T-helper 1 cell treated with Interleukin-12 subunit alpha and Interleukin-12 subunit beta and Interleukin-4 antibody, amounts not matched to agents 30 μg/mL and 1 μg/mL, for 36 hours (primary cell): ENCODE measurements around the gene CRYBB3.
"Not testable (repeated sequence)": the region's sequence is repeated elsewhere in the genome, so short reads cannot be mapped to it uniquely, and the experiment has no call there.

ENCODE experiments used
- H3K27ac Mint-ChIP-seq: one replicate; pipeline ENCODE4 v1.8.0; 2021; ENCODE audit warnings: mild to moderate bottlenecking, mixed read lengths
- H3K27me3 Mint-ChIP-seq: one replicate; pipeline ENCODE4 v1.8.0; 2021; ENCODE audit warnings: low read depth, mixed read lengths
- H3K36me3 Mint-ChIP-seq: one replicate; pipeline ENCODE4 v1.8.0; 2021; ENCODE audit warnings: low read depth, mixed read lengths
- H3K4me1 Mint-ChIP-seq: one replicate; pipeline ENCODE4 v1.8.0; 2021; ENCODE audit warnings: low read depth, mixed read lengths
- H3K4me3 Mint-ChIP-seq: one replicate; pipeline ENCODE4 v1.8.0; 2021; ENCODE audit warnings: mild to moderate bottlenecking, moderate library complexity, mixed read lengths
- H3K9me3 Mint-ChIP-seq: one replicate; pipeline ENCODE4 v1.8.0; 2021; ENCODE audit warnings: mixed read lengths

The CRYBB3 gene

GRCh38 chr22:25207553-25208157 is 8.0 kb downstream of the CRYBB3 start:
- peaks cover 2% of the 10 kb centered on the region for H3K36me3 Mint-ChIP-seq
- H3K27ac Mint-ChIP-seq = no peak overlapping the region

GRCh38 chr22:25208328-25208727 is 8.7 kb downstream of the CRYBB3 start:
- Mint-ChIP-seq H3K4me3 (no peak overlapping the region), H3K4me1 (no peaks in the 10 kb centered on the region), H3K27ac (no peak overlapping the region), H3K9me3 (peaks cover 2% of the 10 kb centered on the region), H3K27me3 (no peaks in the 10 kb centered on the region), H3K36me3 (peaks cover 2% of the 10 kb centered on the region)

More at GRCh38 chr22:25207553-25208157, 8.0 kb downstream of the CRYBB3 start:
- Mint-ChIP-seq H3K27me3 (no peaks in the 10 kb centered on the region), H3K4me3 (no peak overlapping the region), H3K4me1 (no peaks in the 10 kb centered on the region), H3K9me3 (no peaks in the 10 kb centered on the region)

DNA sequence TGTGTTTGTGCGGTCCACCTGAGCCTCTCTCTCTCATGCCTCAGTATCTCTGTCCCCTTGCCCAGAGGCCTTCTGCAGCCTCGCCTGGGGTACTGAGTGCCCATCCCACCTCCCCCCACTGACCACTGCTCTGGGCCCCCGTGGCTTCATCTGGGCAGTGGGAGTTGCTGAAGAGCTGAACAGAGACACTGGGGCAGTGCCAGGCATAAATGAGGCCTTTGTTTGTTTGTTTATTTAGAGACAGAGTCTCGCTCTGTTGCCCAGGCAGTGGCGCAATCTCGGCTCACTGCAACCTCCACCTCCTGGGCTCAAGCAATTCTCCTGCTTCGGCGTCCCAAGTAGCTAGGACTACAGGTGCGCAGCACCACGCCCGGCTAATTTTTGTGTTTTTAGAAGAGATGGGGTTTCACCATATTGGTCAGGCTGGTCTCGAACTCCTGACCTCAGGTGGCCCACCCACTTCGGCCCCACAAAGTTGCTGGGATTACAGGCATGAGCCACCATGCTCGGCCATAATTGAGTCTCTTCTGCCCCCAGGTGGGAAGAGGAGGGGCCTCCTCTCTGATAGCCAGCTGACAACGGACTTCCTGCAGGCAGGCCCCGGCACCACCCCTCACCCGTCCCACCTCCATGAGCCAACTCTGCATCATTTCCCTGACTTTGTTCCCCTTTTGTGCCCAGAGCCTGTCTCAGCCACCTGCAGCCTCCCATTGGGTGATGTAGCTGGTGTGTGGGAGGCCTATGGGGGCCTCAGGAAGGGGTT is 9.3 kb downstream of the CRYBB3 start:
- H3K4me3 Mint-ChIP-seq = no peak overlapping the region
- no peak overlapping the region for H3K27ac Mint-ChIP-seq

GRCh38 chr22:25210793-25211192 is 11.1 kb downstream of the CRYBB3 start:
- no peaks in the 10 kb centered on the region for H3K27me3 Mint-ChIP-seq
- no peak overlapping the region for H3K27ac Mint-ChIP-seq
- H3K36me3 Mint-ChIP-seq = peaks cover 2% of the 10 kb centered on the region
- no peaks in the 10 kb centered on the region for H3K4me1 Mint-ChIP-seq
- peaks cover 7% of the 10 kb centered on the region for H3K9me3 Mint-ChIP-seq
- no peak overlapping the region for H3K4me3 Mint-ChIP-seq

More for the DNA sequence above, 9.3 kb downstream of the CRYBB3 start:
- Mint-ChIP-seq H3K9me3 (peaks cover 7% of the 10 kb centered on the region), H3K4me1 (no peaks in the 10 kb centered on the region), H3K27me3 (no peaks in the 10 kb centered on the region), H3K36me3 (peaks cover 2% of the 10 kb centered on the region)

DNA sequence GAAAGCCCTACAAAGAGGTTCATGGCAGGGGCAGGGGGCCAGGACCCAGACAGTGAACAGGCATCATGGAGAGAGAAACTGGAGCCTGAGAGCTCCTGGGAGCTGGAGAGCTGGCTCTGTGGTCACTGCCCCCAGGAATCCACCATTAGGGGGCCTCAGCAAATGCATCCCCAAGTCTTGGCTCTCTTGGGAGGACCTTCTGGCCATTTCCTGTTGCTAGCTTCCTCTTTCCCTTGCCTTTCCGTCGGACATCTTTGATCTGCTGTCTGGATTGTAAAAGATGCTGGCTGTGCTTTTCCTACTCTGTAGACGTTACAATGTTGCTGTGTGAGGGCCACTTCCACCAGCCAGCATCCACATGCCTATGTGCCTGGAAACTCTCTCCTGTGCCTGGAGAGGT is 12.7 kb downstream of the CRYBB3 start:
- no peak overlapping the region for H3K4me3 Mint-ChIP-seq
- H3K27me3 Mint-ChIP-seq = no peaks in the 10 kb centered on the region
- H3K27ac Mint-ChIP-seq = no peak overlapping the region
- peaks cover 2% of the 10 kb centered on the region for H3K36me3 Mint-ChIP-seq
- peaks cover 7% of the 10 kb centered on the region for H3K9me3 Mint-ChIP-seq
- no peaks in the 10 kb centered on the region for H3K4me1 Mint-ChIP-seq

- Mint-ChIP-seq H3K36me3 (no peaks in the 10 kb centered on the region), H3K27me3 (no peaks in the 10 kb centered on the region), H3K4me3 (no peak overlapping the region), H3K9me3 (peaks cover 7% of the 10 kb centered on the region), H3K27ac (no peak overlapping the region), H3K4me1 (no peaks in the 10 kb centered on the region)
Observed at GRCh38 chr22:25213221-25213620, 13.6 kb downstream of the CRYBB3 start.

- H3K4me1 Mint-ChIP-seq = no peaks in the 10 kb centered on the region
- H3K9me3 Mint-ChIP-seq = peaks cover 7% of the 10 kb centered on the region
- no peaks in the 10 kb centered on the region for H3K36me3 Mint-ChIP-seq
- no peak overlapping the region for H3K4me3 Mint-ChIP-seq
- no peaks in the 10 kb centered on the region for H3K27me3 Mint-ChIP-seq
- no peak overlapping the region for H3K27ac Mint-ChIP-seq
Observed at GRCh38 chr22:25216230-25216629, 16.6 kb downstream of the CRYBB3 start.

DNA sequence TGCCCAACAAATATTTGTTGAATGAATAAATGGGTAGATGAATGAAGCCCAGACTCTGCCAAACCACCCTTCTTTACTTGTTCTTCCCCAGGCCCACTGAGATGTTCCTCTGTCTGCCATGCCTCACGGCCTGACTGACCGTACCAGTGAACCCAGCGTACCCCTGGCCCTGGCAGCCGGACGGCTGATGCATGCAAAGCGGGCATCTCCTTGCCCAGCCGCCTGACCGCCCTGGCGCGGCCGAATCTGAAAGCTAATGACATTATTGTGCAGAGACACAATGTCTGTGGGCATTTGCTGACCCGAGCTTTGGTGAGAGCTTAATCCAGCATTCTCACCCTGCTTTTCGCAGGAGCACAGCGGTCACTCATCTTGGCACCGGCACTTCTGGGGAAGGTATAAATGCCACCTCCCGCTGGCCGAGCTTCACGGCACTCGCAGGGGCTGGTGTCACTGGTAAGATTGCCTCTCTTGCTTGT is 19.6 kb downstream of the CRYBB3 start, which contains the start of gene CRYBB2:
Gene CRYBB2, plus strand, starts transcription at position 429 of the 479 bp plus-strand sequence. CDS start 1,791 bp downstream, outside the sequence.
- Mint-ChIP-seq H3K4me1 (no peaks in the 10 kb centered on the region), H3K4me3 (no peak within 1 kb of the TSS), H3K27me3 (no peaks in the 10 kb centered on the region), H3K9me3 (no peaks in the 10 kb centered on the region), H3K27ac (no peak within 1 kb of the TSS), H3K36me3 (no peaks in the 10 kb centered on the region)

DNA sequence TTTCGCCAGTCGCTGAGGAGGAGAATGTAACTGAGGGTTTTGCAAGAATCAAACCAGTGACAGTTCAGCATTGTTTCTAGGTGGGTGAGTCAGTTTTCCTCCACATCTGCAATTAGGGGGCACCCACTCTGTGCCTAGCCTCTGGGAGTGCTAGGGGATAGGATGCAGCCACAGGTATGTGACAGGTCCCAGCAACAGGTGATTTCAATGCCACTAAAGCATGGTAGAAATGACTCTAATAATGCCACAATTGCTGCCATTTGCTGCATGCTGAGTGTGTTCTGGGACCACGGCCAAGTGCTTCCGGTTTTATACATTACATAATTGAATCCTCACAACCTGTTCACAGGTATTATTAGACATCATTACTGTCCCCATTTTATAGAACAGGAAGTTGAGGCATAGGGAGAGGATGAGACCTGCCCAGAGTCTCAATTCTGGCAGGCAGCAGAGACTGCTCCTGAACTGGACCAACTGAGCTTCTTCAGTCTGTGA is 20.3 kb downstream of the CRYBB3 start:
- H3K27ac Mint-ChIP-seq = no peak overlapping the region
- no peaks in the 10 kb centered on the region for H3K36me3 Mint-ChIP-seq
- H3K4me1 Mint-ChIP-seq = no peaks in the 10 kb centered on the region
- H3K4me3 Mint-ChIP-seq = no peak overlapping the region
- H3K9me3 Mint-ChIP-seq = no peaks in the 10 kb centered on the region
- no peaks in the 10 kb centered on the region for H3K27me3 Mint-ChIP-seq

- no peak overlapping the region for H3K4me3 Mint-ChIP-seq
- H3K27ac Mint-ChIP-seq = no peak overlapping the region
- no peaks in the 10 kb centered on the region for H3K27me3 Mint-ChIP-seq
- no peaks in the 10 kb centered on the region for H3K9me3 Mint-ChIP-seq
- no peaks in the 10 kb centered on the region for H3K4me1 Mint-ChIP-seq
- no peaks in the 10 kb centered on the region for H3K36me3 Mint-ChIP-seq
Observed at GRCh38 chr22:25221790-25222189, 22.1 kb downstream of the CRYBB3 start.

GRCh38 chr22:25223269-25223850 is 23.7 kb downstream of the CRYBB3 start:
- Mint-ChIP-seq H3K27ac (no peak overlapping the region), H3K27me3 (no peaks in the 10 kb centered on the region), H3K4me3 (no peak overlapping the region), H3K36me3 (no peaks in the 10 kb centered on the region), H3K4me1 (no peaks in the 10 kb centered on the region), H3K9me3 (no peaks in the 10 kb centered on the region)

DNA sequence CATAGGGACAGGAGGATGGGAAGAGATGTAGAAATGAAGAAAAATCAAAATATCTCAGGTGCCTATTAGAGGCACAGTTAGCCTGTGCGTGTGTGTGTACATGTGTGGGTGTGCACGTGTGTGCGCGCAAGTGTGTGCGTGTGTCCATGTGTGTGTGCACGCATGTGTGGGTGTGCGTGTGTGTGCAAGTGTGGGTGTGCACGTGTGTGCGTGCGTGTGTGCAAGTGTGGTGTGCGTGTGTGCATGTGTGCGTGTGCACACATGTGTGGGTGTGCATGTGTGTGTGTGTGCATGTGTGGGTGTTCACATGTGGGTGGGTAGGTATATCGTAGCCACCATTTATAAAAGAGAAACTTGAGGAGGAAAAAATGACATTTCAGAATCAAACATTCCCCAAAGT is 29.2 kb downstream of the CRYBB3 start:
- H3K36me3 Mint-ChIP-seq = no peaks in the 10 kb centered on the region
- no peak overlapping the region for H3K4me3 Mint-ChIP-seq

GRCh38 chr22:25230760-25231159 is 31.1 kb downstream of the CRYBB3 start:
- H3K27ac Mint-ChIP-seq, H3K9me3 Mint-ChIP-seq, H3K36me3 Mint-ChIP-seq, H3K4me3 Mint-ChIP-seq, H3K4me1 Mint-ChIP-seq: not testable (repeated sequence)
- peaks cover 19% of the 10 kb centered on the region for H3K27me3 Mint-ChIP-seq

More for the DNA sequence above, 29.2 kb downstream of the CRYBB3 start:
- Mint-ChIP-seq H3K4me1 (no peaks in the 10 kb centered on the region), H3K9me3 (no peaks in the 10 kb centered on the region), H3K27ac (no peak overlapping the region), H3K27me3 (peaks cover 10% of the 10 kb centered on the region)

DNA sequence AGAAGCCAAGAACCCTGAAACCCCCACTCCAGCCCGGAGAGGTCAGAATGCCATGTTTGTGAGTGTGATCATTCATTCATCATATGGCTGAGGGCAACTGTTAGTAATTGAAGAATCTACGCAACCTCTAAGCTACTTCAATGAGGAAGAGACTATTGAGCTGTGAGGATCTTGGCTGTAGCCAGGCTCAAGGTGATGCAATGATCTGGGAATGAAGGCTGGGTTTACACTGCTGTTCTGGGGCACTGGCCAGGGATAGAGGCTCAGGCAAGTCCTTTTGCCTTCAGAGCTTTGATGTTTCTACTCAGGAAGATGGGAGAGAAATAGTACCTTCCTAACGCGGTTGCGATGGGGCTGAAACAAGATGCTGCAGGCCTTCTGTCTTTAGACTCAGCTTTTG is 32.6 kb downstream of the CRYBB3 start:
- H3K36me3 Mint-ChIP-seq = no peaks in the 10 kb centered on the region
- H3K9me3 Mint-ChIP-seq = no peaks in the 10 kb centered on the region
- H3K4me3 Mint-ChIP-seq = no peak overlapping the region
- peaks cover 25% of the 10 kb centered on the region for H3K27me3 Mint-ChIP-seq
- no peak overlapping the region for H3K27ac Mint-ChIP-seq
- peaks cover 4% of the 10 kb centered on the region for H3K4me1 Mint-ChIP-seq

DNA sequence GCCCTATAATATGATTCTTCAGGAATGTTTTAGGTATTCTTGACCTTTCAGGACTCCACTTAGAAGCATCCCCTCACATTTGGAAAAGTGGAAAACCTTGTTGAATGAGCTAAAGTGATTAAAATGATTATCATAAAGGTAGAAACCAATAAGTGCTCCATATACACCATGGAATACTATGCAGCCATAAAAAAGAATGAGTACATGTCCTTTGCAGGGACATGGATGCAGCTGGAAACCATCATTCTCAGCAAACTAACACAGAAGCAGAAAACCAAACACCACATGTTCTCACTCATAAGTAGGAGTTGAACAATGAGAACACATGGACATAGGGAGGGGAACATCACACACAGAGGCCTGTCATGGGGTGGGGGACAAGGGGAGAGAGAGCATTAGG is 34.0 kb downstream of the CRYBB3 start:
- H3K4me3 Mint-ChIP-seq, H3K4me1 Mint-ChIP-seq, H3K27ac Mint-ChIP-seq, H3K9me3 Mint-ChIP-seq, H3K36me3 Mint-ChIP-seq: not testable (repeated sequence)
- peaks cover 26% of the 10 kb centered on the region for H3K27me3 Mint-ChIP-seq
